NCI-H187 treated with DMSO at 0.1 percent for 48 hours (cell line): ENCODE measurements around the gene DDHD1.
"Not testable (repeated sequence)": the region's sequence is repeated elsewhere in the genome, so short reads cannot be mapped to it uniquely, and the experiment has no call there.

Experiments
- DNase-seq: peaks from one replicate; lab custom pipeline; 2025; lab: John Stamatoyannopoulos, UW

DDHD1 gene

GRCh38 chr14:53108292-53109104, 44.6 kb downstream of the DDHD1 start:
- DNase-seq, result no peak

GRCh38 chr14:53106768-53107167, 46.4 kb downstream of the DDHD1 start:
- DNase-seq, result no peak

GRCh38 chr14:53103636-53104340, 49.3 kb downstream of the DDHD1 start:
- DNase-seq, result no peak

GRCh38 chr14:53093206-53093605, 59.9 kb downstream of the DDHD1 start:
- DNase-seq, result no peak

GRCh38 chr14:53090853-53091252, 62.3 kb downstream of the DDHD1 start:
- DNase-seq, result no peak

GRCh38 chr14:53084954-53085353, 68.2 kb downstream of the DDHD1 start:
- DNase-seq, result not testable (repeated sequence)

- DNase-seq, result no peak
Observed at GRCh38 chr14:53064475-53064874, 88.6 kb downstream of the DDHD1 start.

GRCh38 chr14:53062856-53063255, 90.3 kb downstream of the DDHD1 start:
- DNase-seq, result no peak

GRCh38 chr14:53060046-53060445, 93.1 kb downstream of the DDHD1 start:
- DNase-seq, result no peak

- no peak for DNase-seq
Observed at GRCh38 chr14:53055003-53055402, 98.1 kb downstream of the DDHD1 start.

- DNase-seq, result no peak
Observed at GRCh38 chr14:53054457-53054856, 98.7 kb downstream of the DDHD1 start.

GRCh38 chr14:53048631-53049030, 104.5 kb downstream of the DDHD1 start:
- no peak for DNase-seq

- DNase-seq, result no peak
Observed at GRCh38 chr14:53047307-53048069, 105.6 kb downstream of the DDHD1 start.

GRCh38 chr14:53044486-53044885, 108.6 kb downstream of the DDHD1 start:
- no peak for DNase-seq

- no peak for DNase-seq
Observed at GRCh38 chr14:53043027-53043581, 110.0 kb downstream of the DDHD1 start.

GRCh38 chr14:53042480-53042879, 110.6 kb downstream of the DDHD1 start:
- DNase-seq, result no peak

GRCh38 chr14:53041067-53041466, 112.1 kb downstream of the DDHD1 start:
- DNase-seq, result no peak

GRCh38 chr14:53038629-53039028, 114.5 kb downstream of the DDHD1 start:
- DNase-seq, result no peak

GRCh38 chr14:53037016-53037415, 116.1 kb downstream of the DDHD1 start:
- no peak for DNase-seq

- DNase-seq, result no peak
Observed at GRCh38 chr14:53035336-53036210, 117.5 kb downstream of the DDHD1 start.

- DNase-seq, result no peak
Observed at GRCh38 chr14:53034688-53035230, 118.4 kb downstream of the DDHD1 start.
